ENCODE data around the gene PIK3AP1. TPM values are rescaled to one million over a fixed set of nuclear protein-coding genes. Genes with fewer than 3 reads are reported as not detected.
A peak's percentile ranks its signal among the peaks of the same experiment; 100 is the strongest.

Gene PIK3AP1
- total RNA-seq, 1 experiment from 2014 or later: 4.3 TPM

GRCh38 chr10:96719850-96720421 is 378 bp downstream of the PIK3AP1 start:
- Mint-ChIP-seq H3K9me3 (0 out of 2 replicates have a peak, but pooled peaks cover 4% of the 10 kb centered on the region), H3K4me1 (peaks cover 19% of the 10 kb centered on the region), H3K27me3 (ENCODE audit: low read depth) (peaks cover 9% of the 10 kb centered on the region), H3K36me3 (0 out of 2 replicates have a peak, but pooled peaks cover 3% of the 10 kb centered on the region), H3K27ac (peak overlapping the region; percentile 71; the same call in 1 of the 2 replicates), H3K4me3 (peak overlapping the region; percentile 97)
- CTCF ChIA-PET: interaction anchor here (0.5 kb wide), 1 partner anchor 105 kb away, joined by 3 read pairs; no protein-coding TSS in a partner anchor
- TF ChIP-seq ESRRA (CRISPR knock-in tag; IDR thresholded peaks at IDR 0.05; ENCODE audit: borderline replicate concordance) (0 out of 2 replicates have a peak, but pooled peaks have one; percentile 22), CREM (CRISPR knock-in tag; IDR thresholded peaks at IDR 0.05) (no peak)
- TF ChIP-seq, protein P1, sequence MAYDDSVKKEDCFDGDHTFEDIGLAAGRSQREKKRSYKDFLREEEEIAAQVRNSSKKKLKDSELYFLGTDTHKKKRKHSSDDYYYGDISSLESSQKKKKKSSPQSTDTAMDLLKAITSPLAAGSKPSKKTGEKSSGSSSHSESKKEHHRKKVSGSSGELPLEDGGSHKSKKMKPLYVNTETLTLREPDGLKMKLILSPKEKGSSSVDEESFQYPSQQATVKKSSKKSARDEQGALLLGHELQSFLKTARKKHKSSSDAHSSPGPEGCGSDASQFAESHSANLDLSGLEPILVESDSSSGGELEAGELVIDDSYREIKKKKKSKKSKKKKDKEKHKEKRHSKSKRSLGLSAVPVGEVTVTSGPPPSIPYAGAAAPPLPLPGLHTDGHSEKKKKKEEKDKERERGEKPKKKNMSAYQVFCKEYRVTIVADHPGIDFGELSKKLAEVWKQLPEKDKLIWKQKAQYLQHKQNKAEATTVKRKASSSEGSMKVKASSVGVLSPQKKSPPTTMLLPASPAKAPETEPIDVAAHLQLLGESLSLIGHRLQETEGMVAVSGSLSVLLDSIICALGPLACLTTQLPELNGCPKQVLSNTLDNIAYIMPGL (CRISPR knock-in tag; IDR thresholded peaks at IDR 0.05): peak; percentile 80
- TF ChIP-seq, protein P2, sequence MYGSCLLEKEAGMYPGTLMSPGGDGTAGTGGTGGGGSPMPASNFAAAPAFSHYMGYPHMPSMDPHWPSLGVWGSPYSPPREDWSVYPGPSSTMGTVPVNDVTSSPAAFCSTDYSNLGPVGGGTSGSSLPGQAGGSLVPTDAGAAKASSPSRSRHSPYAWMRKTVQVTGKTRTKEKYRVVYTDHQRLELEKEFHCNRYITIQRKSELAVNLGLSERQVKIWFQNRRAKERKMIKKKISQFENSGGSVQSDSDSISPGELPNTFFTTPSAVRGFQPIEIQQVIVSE (CRISPR knock-in tag; IDR thresholded peaks at IDR 0.05; ENCODE audit: borderline replicate concordance): no peak
- TF ChIP-seq, protein P3, sequence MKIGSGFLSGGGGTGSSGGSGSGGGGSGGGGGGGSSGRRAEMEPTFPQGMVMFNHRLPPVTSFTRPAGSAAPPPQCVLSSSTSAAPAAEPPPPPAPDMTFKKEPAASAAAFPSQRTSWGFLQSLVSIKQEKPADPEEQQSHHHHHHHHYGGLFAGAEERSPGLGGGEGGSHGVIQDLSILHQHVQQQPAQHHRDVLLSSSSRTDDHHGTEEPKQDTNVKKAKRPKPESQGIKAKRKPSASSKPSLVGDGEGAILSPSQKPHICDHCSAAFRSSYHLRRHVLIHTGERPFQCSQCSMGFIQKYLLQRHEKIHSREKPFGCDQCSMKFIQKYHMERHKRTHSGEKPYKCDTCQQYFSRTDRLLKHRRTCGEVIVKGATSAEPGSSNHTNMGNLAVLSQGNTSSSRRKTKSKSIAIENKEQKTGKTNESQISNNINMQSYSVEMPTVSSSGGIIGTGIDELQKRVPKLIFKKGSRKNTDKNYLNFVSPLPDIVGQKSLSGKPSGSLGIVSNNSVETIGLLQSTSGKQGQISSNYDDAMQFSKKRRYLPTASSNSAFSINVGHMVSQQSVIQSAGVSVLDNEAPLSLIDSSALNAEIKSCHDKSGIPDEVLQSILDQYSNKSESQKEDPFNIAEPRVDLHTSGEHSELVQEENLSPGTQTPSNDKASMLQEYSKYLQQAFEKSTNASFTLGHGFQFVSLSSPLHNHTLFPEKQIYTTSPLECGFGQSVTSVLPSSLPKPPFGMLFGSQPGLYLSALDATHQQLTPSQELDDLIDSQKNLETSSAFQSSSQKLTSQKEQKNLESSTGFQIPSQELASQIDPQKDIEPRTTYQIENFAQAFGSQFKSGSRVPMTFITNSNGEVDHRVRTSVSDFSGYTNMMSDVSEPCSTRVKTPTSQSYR (CRISPR knock-in tag; IDR thresholded peaks at IDR 0.05): peak; percentile 62; the same call in 1 of the 2 replicates
- POLR2A ChIA-PET: no interaction called here
- DNase-seq (ENCODE audit: low spot score) (peak; percentile 84), ATAC-seq (peak; percentile 83)

- ChIA-PET POLR2A (no interaction called here), CTCF (interaction anchor here (1.0 kb wide), 1 partner anchor 79 kb away, joined by 3 read pairs; no protein-coding TSS in a partner anchor)
- 0 out of 2 replicates have a peak, but pooled peaks cover 3% of the 10 kb centered on the region for H3K36me3 Mint-ChIP-seq
These were observed 1.1 kb downstream of the PIK3AP1 start for GRCh38 chr10:96719200-96719599.

GRCh38 chr10:96718304-96718990 is 1.9 kb downstream of the PIK3AP1 start:
- DNase-seq (ENCODE audit: low spot score): no peak
- ATAC-seq: no peak
- Mint-ChIP-seq H3K9me3 (0 out of 2 replicates have a peak, but pooled peaks cover 4% of the 10 kb centered on the region), H3K27ac (no peak overlapping the region), H3K4me1 (peaks cover 19% of the 10 kb centered on the region), H3K4me3 (no peak overlapping the region), H3K36me3 (0 out of 2 replicates have a peak, but pooled peaks cover 3% of the 10 kb centered on the region), H3K27me3 (ENCODE audit: low read depth) (peaks cover 9% of the 10 kb centered on the region)
- POLR2A ChIA-PET: no interaction called here
- TF ChIP-seq NFYB (CRISPR knock-in tag; conservative IDR thresholded peaks at IDR 0.05; ENCODE audit: low read depth) (no peak), ATF1 (CRISPR knock-in tag; IDR thresholded peaks at IDR 0.05) (no peak), PRRX2 (CRISPR knock-in tag; IDR thresholded peaks at IDR 0.05) (no peak), GRHL2 (CRISPR knock-in tag; IDR thresholded peaks at IDR 0.05; ENCODE audit: insufficient replicate concordance, severe bottlenecking) (no peak), JAZF1 (CRISPR knock-in tag; IDR thresholded peaks at IDR 0.05) (no peak)
- TF ChIP-seq, protein P4, sequence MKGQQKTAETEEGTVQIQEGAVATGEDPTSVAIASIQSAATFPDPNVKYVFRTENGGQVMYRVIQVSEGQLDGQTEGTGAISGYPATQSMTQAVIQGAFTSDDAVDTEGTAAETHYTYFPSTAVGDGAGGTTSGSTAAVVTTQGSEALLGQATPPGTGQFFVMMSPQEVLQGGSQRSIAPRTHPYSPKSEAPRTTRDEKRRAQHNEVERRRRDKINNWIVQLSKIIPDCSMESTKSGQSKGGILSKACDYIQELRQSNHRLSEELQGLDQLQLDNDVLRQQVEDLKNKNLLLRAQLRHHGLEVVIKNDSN (CRISPR knock-in tag; IDR thresholded peaks at IDR 0.05): no peak
- TF ChIP-seq, protein P5, sequence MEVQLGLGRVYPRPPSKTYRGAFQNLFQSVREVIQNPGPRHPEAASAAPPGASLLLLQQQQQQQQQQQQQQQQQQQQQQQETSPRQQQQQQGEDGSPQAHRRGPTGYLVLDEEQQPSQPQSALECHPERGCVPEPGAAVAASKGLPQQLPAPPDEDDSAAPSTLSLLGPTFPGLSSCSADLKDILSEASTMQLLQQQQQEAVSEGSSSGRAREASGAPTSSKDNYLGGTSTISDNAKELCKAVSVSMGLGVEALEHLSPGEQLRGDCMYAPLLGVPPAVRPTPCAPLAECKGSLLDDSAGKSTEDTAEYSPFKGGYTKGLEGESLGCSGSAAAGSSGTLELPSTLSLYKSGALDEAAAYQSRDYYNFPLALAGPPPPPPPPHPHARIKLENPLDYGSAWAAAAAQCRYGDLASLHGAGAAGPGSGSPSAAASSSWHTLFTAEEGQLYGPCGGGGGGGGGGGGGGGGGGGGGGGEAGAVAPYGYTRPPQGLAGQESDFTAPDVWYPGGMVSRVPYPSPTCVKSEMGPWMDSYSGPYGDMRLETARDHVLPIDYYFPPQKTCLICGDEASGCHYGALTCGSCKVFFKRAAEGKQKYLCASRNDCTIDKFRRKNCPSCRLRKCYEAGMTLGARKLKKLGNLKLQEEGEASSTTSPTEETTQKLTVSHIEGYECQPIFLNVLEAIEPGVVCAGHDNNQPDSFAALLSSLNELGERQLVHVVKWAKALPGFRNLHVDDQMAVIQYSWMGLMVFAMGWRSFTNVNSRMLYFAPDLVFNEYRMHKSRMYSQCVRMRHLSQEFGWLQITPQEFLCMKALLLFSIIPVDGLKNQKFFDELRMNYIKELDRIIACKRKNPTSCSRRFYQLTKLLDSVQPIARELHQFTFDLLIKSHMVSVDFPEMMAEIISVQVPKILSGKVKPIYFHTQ (CRISPR knock-in tag; IDR thresholded peaks at IDR 0.05): no peak
- CTCF ChIA-PET: interaction anchor here (0.6 to 1.0 kb wide), 2 partner anchors 13 to 78 kb away, joined by 3 read pairs; no protein-coding TSS in a partner anchor

More at GRCh38 chr10:96719200-96719599, 1.1 kb downstream of the PIK3AP1 start:
- no peak for ATAC-seq
- DNase-seq (ENCODE audit: low spot score): no peak
- Mint-ChIP-seq H3K4me3 (peak overlapping the region; percentile 97), H3K4me1 (peaks cover 19% of the 10 kb centered on the region), H3K27ac (no peak overlapping the region), H3K9me3 (0 out of 2 replicates have a peak, but pooled peaks cover 4% of the 10 kb centered on the region), H3K27me3 (ENCODE audit: low read depth) (peaks cover 9% of the 10 kb centered on the region)
- TF ChIP-seq ZBTB21 (CRISPR knock-in tag; IDR thresholded peaks at IDR 0.05; ENCODE audit: borderline replicate concordance) (no peak), NFE2L1 (CRISPR knock-in tag; IDR thresholded peaks at IDR 0.05) (no peak), ZNF232 (CRISPR knock-in tag; IDR thresholded peaks at IDR 0.05) (no peak), GRHL2 (CRISPR knock-in tag; IDR thresholded peaks at IDR 0.05; ENCODE audit: insufficient replicate concordance, severe bottlenecking) (no peak), EMX1 (CRISPR knock-in tag; IDR thresholded peaks at IDR 0.05) (no peak), CREM (CRISPR knock-in tag; IDR thresholded peaks at IDR 0.05) (no peak), FOXK1 (CRISPR knock-in tag; IDR thresholded peaks at IDR 0.05) (no peak)
- TF ChIP-seq, protein P6, sequence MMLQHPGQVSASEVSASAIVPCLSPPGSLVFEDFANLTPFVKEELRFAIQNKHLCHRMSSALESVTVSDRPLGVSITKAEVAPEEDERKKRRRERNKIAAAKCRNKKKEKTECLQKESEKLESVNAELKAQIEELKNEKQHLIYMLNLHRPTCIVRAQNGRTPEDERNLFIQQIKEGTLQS (CRISPR knock-in tag; conservative IDR thresholded peaks at IDR 0.05): no peak
- TF ChIP-seq, protein P7, sequence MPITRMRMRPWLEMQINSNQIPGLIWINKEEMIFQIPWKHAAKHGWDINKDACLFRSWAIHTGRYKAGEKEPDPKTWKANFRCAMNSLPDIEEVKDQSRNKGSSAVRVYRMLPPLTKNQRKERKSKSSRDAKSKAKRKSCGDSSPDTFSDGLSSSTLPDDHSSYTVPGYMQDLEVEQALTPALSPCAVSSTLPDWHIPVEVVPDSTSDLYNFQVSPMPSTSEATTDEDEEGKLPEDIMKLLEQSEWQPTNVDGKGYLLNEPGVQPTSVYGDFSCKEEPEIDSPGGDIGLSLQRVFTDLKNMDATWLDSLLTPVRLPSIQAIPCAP (CRISPR knock-in tag; IDR thresholded peaks at IDR 0.05): no peak
